ENCODE data around the gene SLC15A1.

- TF ChIP-seq POLR2AphosphoS5 (IDR thresholded peaks at IDR 0.05; ENCODE audit: low read depth, low read length) (no peak), ZNF274 (IDR thresholded peaks at IDR 0.05; ENCODE audit: low read depth, low read length) (no peak), EZH2phosphoT487 (IDR thresholded peaks at IDR 0.05; ENCODE audit: borderline replicate concordance) (no peak), CTCF (IDR thresholded peaks at IDR 0.05 in 2 of 3, conservative IDR thresholded peaks at IDR 0.05 in 1 of 3; ENCODE audit: borderline replicate concordance in 1 of 3, insufficient read depth in 1 of 3, low read depth in 2 of 3, low read length in 2 of 3) (no peak), EZH2 (IDR thresholded peaks at IDR 0.05) (no peak), JUND (IDR thresholded peaks at IDR 0.05) (no peak), POLR2A (IDR thresholded peaks at IDR 0.05; ENCODE audit: borderline replicate concordance, extremely low read depth, insufficient read depth, insufficient read length) (no peak), MAX (IDR thresholded peaks at IDR 0.05) (no peak), SP1 (IDR thresholded peaks at IDR 0.05; ENCODE audit: low read depth) (no peak), CEBPB (IDR thresholded peaks at IDR 0.05; ENCODE audit: low read depth) (no peak), ZBTB33 (IDR thresholded peaks at IDR 0.05; ENCODE audit: extremely low read depth, insufficient replicate concordance, low read length) (no peak), REST (IDR thresholded peaks at IDR 0.05; ENCODE audit: low read depth) (no peak), ZFX (IDR thresholded peaks at IDR 0.05) (no peak)
Observed at GRCh38 chr13:98795220-98795619, 42.7 kb upstream of the SLC15A1 start.

Measured in HCT116 (cell line).